ENCODE results near the gene STX16.
A peak's percentile ranks its signal among the peaks of the same experiment; 100 is the strongest.

Gene STX16

DNA sequence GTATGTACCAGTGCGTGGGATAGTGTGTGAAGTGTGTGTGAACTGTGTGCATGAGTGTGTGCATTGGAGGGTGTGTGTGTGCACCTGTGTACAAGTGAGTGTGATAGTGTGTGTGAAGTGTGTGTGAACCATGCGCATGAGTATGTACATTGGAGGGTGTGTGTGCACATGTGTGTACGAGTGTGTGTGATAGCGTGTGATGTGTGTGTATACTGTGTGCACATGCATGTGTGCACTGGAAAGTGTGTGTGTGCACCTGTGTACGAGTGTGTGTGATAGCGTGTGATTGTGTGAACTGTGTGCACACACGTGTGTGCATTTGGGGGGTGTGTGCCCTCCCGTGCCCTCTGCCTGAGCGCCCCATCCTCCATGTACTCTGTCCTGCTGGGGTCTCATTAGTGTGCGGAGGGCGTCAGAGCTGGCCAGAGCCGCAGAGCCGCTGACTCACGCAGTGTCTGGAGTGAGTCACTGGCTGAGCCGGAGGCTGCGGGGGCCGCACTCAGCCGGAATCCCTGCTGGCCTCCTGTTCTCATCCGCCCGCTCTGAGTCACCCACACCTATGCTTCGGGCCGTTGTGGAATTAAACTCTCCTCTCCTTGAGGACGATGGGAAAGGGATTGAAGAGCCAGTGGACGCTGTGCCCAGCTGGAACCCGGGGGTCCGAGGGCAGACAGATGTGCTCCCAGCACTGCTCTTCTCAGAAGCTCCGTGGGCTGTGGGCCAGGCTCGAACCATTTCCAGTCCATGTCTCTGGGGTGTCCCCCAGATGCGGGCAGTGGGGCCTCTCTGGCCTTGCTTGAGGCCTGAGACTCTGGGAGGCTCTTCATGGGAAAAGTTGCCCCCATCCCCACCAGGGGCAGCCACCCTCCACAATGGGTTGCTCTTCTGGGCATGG, 27.3 kb upstream of the STX16 start:
- peak; percentile 99 for ATAC-seq
- TF ChIP-seq, protein P1, sequence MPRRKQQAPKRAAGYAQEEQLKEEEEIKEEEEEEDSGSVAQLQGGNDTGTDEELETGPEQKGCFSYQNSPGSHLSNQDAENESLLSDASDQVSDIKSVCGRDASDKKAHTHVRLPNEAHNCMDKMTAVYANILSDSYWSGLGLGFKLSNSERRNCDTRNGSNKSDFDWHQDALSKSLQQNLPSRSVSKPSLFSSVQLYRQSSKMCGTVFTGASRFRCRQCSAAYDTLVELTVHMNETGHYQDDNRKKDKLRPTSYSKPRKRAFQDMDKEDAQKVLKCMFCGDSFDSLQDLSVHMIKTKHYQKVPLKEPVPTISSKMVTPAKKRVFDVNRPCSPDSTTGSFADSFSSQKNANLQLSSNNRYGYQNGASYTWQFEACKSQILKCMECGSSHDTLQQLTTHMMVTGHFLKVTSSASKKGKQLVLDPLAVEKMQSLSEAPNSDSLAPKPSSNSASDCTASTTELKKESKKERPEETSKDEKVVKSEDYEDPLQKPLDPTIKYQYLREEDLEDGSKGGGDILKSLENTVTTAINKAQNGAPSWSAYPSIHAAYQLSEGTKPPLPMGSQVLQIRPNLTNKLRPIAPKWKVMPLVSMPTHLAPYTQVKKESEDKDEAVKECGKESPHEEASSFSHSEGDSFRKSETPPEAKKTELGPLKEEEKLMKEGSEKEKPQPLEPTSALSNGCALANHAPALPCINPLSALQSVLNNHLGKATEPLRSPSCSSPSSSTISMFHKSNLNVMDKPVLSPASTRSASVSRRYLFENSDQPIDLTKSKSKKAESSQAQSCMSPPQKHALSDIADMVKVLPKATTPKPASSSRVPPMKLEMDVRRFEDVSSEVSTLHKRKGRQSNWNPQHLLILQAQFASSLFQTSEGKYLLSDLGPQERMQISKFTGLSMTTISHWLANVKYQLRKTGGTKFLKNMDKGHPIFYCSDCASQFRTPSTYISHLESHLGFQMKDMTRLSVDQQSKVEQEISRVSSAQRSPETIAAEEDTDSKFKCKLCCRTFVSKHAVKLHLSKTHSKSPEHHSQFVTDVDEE (CRISPR knock-in tag; IDR thresholded peaks at IDR 0.05), result no peak
- TF ChIP-seq, protein P2, sequence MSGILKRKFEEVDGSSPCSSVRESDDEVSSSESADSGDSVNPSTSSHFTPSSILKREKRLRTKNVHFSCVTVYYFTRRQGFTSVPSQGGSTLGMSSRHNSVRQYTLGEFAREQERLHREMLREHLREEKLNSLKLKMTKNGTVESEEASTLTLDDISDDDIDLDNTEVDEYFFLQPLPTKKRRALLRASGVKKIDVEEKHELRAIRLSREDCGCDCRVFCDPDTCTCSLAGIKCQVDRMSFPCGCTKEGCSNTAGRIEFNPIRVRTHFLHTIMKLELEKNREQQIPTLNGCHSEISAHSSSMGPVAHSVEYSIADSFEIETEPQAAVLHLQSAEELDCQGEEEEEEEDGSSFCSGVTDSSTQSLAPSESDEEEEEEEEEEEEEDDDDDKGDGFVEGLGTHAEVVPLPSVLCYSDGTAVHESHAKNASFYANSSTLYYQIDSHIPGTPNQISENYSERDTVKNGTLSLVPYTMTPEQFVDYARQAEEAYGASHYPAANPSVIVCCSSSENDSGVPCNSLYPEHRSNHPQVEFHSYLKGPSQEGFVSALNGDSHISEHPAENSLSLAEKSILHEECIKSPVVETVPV (CRISPR knock-in tag; IDR thresholded peaks at IDR 0.05), result no peak
- TF ChIP-seq ISL1 (CRISPR knock-in tag; IDR thresholded peaks at IDR 0.05), result no peak
- TF ChIP-seq ARNTL (CRISPR knock-in tag; IDR thresholded peaks at IDR 0.05; ENCODE audit: borderline replicate concordance, low read depth), result no peak
- peak; percentile 60 for TF ChIP-seq ZFP3 (CRISPR knock-in tag; IDR thresholded peaks at IDR 0.05)
- TF ChIP-seq BACH2 (CRISPR knock-in tag; IDR thresholded peaks at IDR 0.05; ENCODE audit: borderline replicate concordance), result no peak
- TF ChIP-seq, protein P3, sequence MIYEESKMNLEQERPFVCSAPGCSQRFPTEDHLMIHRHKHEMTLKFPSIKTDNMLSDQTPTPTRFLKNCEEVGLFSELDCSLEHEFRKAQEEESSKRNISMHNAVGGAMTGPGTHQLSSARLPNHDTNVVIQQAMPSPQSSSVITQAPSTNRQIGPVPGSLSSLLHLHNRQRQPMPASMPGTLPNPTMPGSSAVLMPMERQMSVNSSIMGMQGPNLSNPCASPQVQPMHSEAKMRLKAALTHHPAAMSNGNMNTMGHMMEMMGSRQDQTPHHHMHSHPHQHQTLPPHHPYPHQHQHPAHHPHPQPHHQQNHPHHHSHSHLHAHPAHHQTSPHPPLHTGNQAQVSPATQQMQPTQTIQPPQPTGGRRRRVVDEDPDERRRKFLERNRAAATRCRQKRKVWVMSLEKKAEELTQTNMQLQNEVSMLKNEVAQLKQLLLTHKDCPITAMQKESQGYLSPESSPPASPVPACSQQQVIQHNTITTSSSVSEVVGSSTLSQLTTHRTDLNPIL (CRISPR knock-in tag; IDR thresholded peaks at IDR 0.05; ENCODE audit: low read depth), result no peak
- TF ChIP-seq ZNF565 (CRISPR knock-in tag; conservative IDR thresholded peaks at IDR 0.05; ENCODE audit: low read depth), result no peak
- 0 out of 2 replicates have a peak, but pooled peaks have one; percentile 47 for TF ChIP-seq SNAI2 (CRISPR knock-in tag; IDR thresholded peaks at IDR 0.05)
- TF ChIP-seq RARB (CRISPR knock-in tag; IDR thresholded peaks at IDR 0.05), result no peak
- no peak for TF ChIP-seq ZFP30 (CRISPR knock-in tag; IDR thresholded peaks at IDR 0.05)
- no peak for TF ChIP-seq ZNF8 (CRISPR knock-in tag; IDR thresholded peaks at IDR 0.05)
- no peak for TF ChIP-seq ZNF70 (CRISPR knock-in tag; IDR thresholded peaks at IDR 0.05)
- TF ChIP-seq ESRRG (CRISPR knock-in tag; IDR thresholded peaks at IDR 0.05), result no peak
- TF ChIP-seq PPARA (CRISPR knock-in tag; IDR thresholded peaks at IDR 0.05; ENCODE audit: borderline replicate concordance), result no peak
- no peak for TF ChIP-seq TOX (CRISPR knock-in tag; IDR thresholded peaks at IDR 0.05; ENCODE audit: borderline replicate concordance)
- TF ChIP-seq, protein P4, sequence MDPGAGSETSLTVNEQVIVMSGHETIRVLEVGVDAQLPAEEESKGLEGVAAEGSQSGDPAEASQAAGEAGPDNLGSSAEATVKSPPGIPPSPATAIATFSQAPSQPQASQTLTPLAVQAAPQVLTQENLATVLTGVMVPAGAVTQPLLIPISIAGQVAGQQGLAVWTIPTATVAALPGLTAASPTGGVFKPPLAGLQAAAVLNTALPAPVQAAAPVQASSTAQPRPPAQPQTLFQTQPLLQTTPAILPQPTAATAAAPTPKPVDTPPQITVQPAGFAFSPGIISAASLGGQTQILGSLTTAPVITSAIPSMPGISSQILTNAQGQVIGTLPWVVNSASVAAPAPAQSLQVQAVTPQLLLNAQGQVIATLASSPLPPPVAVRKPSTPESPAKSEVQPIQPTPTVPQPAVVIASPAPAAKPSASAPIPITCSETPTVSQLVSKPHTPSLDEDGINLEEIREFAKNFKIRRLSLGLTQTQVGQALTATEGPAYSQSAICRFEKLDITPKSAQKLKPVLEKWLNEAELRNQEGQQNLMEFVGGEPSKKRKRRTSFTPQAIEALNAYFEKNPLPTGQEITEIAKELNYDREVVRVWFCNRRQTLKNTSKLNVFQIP (CRISPR knock-in tag; IDR thresholded peaks at IDR 0.05; ENCODE audit: borderline replicate concordance, low read depth), result no peak
- no peak for TF ChIP-seq OSR1 (CRISPR knock-in tag; IDR thresholded peaks at IDR 0.05)
- TF ChIP-seq, protein P5, sequence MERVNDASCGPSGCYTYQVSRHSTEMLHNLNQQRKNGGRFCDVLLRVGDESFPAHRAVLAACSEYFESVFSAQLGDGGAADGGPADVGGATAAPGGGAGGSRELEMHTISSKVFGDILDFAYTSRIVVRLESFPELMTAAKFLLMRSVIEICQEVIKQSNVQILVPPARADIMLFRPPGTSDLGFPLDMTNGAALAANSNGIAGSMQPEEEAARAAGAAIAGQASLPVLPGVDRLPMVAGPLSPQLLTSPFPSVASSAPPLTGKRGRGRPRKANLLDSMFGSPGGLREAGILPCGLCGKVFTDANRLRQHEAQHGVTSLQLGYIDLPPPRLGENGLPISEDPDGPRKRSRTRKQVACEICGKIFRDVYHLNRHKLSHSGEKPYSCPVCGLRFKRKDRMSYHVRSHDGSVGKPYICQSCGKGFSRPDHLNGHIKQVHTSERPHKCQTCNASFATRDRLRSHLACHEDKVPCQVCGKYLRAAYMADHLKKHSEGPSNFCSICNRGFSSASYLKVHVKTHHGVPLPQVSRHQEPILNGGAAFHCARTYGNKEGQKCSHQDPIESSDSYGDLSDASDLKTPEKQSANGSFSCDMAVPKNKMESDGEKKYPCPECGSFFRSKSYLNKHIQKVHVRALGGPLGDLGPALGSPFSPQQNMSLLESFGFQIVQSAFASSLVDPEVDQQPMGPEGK (CRISPR knock-in tag; IDR thresholded peaks at IDR 0.05; ENCODE audit: borderline replicate concordance), result no peak
- TF ChIP-seq GLIS3 (CRISPR knock-in tag; IDR thresholded peaks at IDR 0.05), result no peak
- no peak for TF ChIP-seq TCF4 (CRISPR knock-in tag; IDR thresholded peaks at IDR 0.05; ENCODE audit: borderline replicate concordance)
- 0 out of 2 replicates have a peak, but pooled peaks have one; percentile 58 for TF ChIP-seq CSDC2 (CRISPR knock-in tag; IDR thresholded peaks at IDR 0.05)
- no peak for TF ChIP-seq ZC3H10 (CRISPR knock-in tag; IDR thresholded peaks at IDR 0.05)

DNA sequence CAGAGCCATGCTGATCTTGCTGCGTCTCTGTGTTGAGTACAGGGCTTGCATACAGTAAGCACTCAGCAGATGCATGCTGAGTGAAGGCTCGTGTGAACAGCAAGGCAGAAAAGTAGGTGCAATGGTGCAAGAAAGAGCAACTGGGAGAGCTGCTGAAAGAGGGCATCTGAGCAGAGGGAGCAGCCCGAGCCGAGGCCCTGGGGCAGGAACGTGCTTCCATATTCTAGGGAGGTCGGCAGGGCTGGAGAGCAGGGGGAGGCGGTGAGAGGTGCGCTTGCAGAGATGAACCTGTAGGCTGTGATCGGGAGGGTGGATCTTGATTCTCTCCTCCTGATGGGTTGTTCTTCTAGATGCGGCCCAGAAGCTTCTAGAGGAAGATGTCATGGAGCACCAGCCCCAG, 26.4 kb upstream of the STX16 start:
- ATAC-seq, result no peak
- TF ChIP-seq, protein P3 (CRISPR knock-in tag; IDR thresholded peaks at IDR 0.05; ENCODE audit: low read depth), result no peak
- TF ChIP-seq BACH2 (CRISPR knock-in tag; IDR thresholded peaks at IDR 0.05; ENCODE audit: borderline replicate concordance), result no peak
- TF ChIP-seq SNAI2 (CRISPR knock-in tag; IDR thresholded peaks at IDR 0.05), result no peak
- TF ChIP-seq PPARA (CRISPR knock-in tag; IDR thresholded peaks at IDR 0.05; ENCODE audit: borderline replicate concordance), result no peak
- TF ChIP-seq, protein P1 (CRISPR knock-in tag; IDR thresholded peaks at IDR 0.05), result no peak

Measured in SK-N-SH treated with all-trans-retinoic acid at 6 μM for 48 hours (cell line).